ENCODE results near the gene GALNT14. TPM values are rescaled to one million over a fixed set of nuclear protein-coding genes. Genes with fewer than 3 reads are reported as not detected.

Gene GALNT14
- total RNA-seq, 1 donor from 2014 or later, result 0.83 TPM

- Histone ChIP-seq H3K4me1 (no peaks in the 10 kb centered on the region), H3K36me3 (no peaks in the 10 kb centered on the region), H3K27me3 (ENCODE audit: low read depth) (no peaks in the 10 kb centered on the region), H3K9me3 (no peaks in the 10 kb centered on the region), H3K4me3 (no peak overlapping the region), H3K27ac (no peak overlapping the region)
- intact Hi-C loops (cut with DNase I), result no loop called here
- DNase-seq (no peak), ATAC-seq (no peak)
- TF ChIP-seq CTCF (IDR thresholded peaks at IDR 0.05), result no peak
Observed at GRCh38 chr2:31151501-31151900, 13.3 kb upstream of the GALNT14 start.

GRCh38 chr2:31150120-31150670 lies 12.0 kb upstream of the GALNT14 start:
- Histone ChIP-seq H3K9me3 (no peaks in the 10 kb centered on the region), H3K4me3 (no peak overlapping the region), H3K27me3 (ENCODE audit: low read depth) (no peaks in the 10 kb centered on the region), H3K36me3 (no peaks in the 10 kb centered on the region), H3K4me1 (no peaks in the 10 kb centered on the region), H3K27ac (no peak overlapping the region)
- ATAC-seq (no peak), DNase-seq (no peak)
- no peak for TF ChIP-seq CTCF (IDR thresholded peaks at IDR 0.05)
- intact Hi-C loops (cut with DNase I), result no loop called here

- DNase-seq (no peak), ATAC-seq (no peak)
- H3K27ac ChIP-seq, result no peak overlapping the region
- no peak for TF ChIP-seq CTCF (IDR thresholded peaks at IDR 0.05)
- H3K36me3 ChIP-seq, result no peaks in the 10 kb centered on the region
- intact Hi-C loops (cut with DNase I), result no loop called here
- H3K4me1 ChIP-seq, result no peaks in the 10 kb centered on the region
- no peaks in the 10 kb centered on the region for H3K9me3 ChIP-seq
- no peaks in the 10 kb centered on the region for H3K27me3 ChIP-seq (ENCODE audit: low read depth)
- H3K4me3 ChIP-seq, result no peak overlapping the region
Observed at GRCh38 chr2:31148514-31148913, 10.3 kb upstream of the GALNT14 start.

- H3K36me3 ChIP-seq, result no peaks in the 10 kb centered on the region
- no peak overlapping the region for H3K27ac ChIP-seq
- H3K9me3 ChIP-seq, result no peaks in the 10 kb centered on the region
- H3K27me3 ChIP-seq (ENCODE audit: low read depth), result no peaks in the 10 kb centered on the region
- no peaks in the 10 kb centered on the region for H3K4me1 ChIP-seq
- no peak for TF ChIP-seq CTCF (IDR thresholded peaks at IDR 0.05)
- ATAC-seq, result no peak
- no peak for DNase-seq
- intact Hi-C loops (cut with DNase I), result no loop called here
- no peak overlapping the region for H3K4me3 ChIP-seq
Observed at GRCh38 chr2:31147645-31148044, 9.4 kb upstream of the GALNT14 start.

GRCh38 chr2:31142110-31142509 lies 3.9 kb upstream of the GALNT14 start:
- no peaks in the 10 kb centered on the region for H3K9me3 ChIP-seq
- no peak for DNase-seq
- H3K4me1 ChIP-seq, result peaks cover 18% of the 10 kb centered on the region
- H3K27me3 ChIP-seq (ENCODE audit: low read depth), result peaks cover 24% of the 10 kb centered on the region
- no peaks in the 10 kb centered on the region for H3K36me3 ChIP-seq
- intact Hi-C loops (cut with DNase I), result no loop called here
- ATAC-seq, result no peak
- no peak overlapping the region for H3K4me3 ChIP-seq
- no peak for TF ChIP-seq CTCF (IDR thresholded peaks at IDR 0.05)
- no peak overlapping the region for H3K27ac ChIP-seq
